ENCODE results near the gene SMAD7.

DNA sequence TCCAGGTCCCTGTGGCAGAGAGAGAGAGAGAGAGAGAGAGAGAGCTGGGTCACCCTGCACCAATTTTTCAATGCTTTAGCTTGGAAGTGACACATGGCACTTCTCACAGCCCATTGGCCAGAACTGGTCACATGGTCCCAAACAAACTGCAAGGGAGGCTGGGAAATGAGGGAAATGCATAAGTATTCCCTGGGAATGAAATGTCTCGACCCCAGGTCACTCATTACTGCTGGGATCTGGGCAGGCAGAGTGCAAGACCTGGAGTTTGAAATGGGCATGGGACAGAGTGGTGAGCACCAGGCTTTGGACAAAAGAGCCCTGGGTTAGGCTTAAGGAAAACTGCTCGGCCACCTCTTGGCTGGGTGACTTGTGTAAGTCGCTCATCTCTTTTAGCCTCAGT is 37.0 kb downstream of the SMAD7 start:
- no peak for TF ChIP-seq CTCF (conservative IDR thresholded peaks at IDR 0.05)
- no peak for TF ChIP-seq ZFX (IDR thresholded peaks at IDR 0.05)
